Measurements from ENCODE around the gene PSMC2.

PSMC2 gene

DNA sequence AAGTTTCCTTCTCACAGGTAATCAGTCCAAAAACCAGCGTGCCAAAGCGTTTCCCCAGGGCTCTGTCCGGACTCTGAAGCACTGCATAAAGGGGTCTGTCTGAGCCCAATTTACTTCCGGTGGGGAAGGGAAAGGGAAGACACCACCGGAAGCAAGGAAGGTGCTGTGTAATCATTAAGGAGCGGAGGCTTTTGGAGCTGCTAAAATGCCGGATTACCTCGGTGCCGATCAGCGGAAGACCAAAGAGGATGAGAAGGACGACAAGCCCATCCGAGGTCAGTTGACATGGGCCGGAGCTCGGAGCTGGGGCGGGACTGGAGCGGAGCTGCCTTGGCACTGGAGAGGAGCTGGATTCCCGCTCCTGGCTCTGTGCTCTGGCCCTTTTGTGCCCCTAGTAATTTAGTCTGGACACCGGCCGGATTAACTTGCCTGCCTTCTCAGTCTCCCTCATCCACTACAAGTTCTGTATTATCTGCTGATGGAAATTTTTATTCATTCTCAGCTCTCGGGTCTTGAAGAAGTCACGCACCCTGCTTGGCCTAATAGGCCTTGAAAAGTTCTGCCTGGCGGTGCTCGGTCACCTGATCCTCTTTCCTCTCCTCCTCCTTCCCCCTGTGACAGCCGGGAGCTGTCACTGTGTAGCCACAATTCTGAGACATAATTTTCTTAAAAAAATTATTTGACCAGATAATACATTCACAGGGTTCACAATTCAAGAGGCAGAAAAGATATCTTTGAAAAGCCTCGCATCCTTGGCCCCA, at the start of gene PSMC2:
Gene PSMC2 (plus strand): TSS at position 137 of the 761 bp plus-strand sequence. CDS start 69 bp downstream, at position 206.
- peak; percentile 63 for DNase-seq

DNA sequence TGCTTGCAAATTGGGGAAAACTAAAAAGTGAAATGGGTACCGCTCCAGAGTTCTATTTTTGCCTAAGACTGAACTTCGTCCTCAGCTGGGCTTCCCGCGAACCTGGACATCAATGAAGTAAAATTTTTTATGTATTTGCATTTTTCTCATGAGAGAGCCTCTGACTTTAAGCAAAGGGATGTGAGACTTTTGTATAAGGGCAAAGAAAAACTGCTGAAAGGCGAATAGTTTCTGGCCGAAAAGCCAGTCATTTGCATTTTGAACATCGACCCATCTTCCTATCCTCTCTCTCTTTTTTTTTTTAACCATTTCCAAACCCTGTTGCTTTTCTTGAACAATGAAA, 49.6 kb upstream of the PSMC2 start:
- no peak for DNase-seq

DNA sequence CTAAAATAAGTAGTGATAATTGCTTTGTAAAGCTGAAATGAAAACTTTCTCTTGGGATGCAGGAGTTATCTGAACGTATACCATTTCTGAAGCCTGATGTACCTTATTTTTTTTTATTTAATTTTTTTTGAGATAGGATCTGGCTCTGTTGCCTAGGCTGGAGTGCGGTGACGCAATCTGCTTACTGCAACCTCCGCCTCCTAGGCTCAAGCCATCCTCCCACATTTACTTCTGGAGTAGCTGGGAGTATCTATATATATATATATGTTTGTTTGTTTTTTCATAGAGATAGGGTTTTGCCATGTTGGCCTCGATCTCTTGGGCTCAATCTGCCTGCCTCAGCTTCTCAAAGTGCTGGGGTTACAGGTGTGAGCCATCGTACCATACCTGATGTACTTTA, 47.8 kb upstream of the PSMC2 start:
- DNase-seq = no peak

DNA sequence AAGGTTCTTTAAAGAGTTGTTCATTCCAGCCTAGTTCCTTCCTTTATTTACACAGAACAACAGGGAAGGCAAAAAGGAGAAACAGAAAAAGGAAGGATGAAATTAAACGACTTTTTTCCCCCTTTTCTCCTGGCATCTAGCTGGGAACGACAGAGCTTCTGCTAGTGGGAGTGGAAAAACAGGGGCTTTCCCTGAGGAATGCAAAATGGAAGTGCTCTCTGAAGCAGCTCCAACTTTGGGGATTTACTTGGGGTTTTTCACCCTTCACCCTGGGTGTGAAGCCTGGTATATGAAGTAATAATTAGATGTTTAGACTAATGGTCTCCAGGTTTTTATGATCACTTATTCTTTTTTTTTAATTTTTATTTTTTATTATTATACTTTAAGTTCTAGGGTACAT, 46.0 kb upstream of the PSMC2 start:
- DNase-seq = no peak

DNA sequence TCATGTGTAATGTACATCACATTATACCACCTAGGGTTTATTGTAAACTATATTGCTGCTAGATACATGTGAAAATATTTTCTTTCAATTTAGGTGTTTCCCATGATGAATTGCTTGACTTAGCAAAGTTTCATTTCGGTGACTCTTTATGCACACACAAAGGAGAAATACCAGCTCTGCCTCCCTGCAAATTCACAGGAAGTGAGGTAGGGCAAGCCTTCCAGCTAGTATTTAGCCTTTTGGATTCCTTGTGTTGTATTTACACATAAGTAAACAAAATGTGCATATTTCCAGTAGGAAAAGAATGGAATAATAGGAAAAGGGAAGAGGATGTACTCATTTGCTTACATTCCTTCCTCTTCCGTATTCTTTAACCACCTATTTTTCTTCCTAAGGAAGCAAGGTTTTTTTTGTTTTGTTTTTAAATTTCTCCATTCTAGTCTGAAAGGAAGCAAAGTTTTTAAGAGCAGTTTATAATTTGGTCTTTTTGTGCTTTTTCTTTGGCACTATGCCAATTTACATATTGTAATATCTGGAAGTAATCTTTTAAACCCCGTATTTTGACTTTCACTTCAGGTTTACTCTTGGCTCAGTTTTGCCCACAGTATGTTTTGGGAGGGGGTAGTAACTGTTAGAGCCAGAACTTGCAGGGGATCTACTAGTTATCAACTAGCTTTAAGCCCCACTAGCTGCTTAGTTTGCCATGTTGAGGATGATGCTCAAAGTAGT, 39.8 kb upstream of the PSMC2 start:
- no peak for DNase-seq

DNA sequence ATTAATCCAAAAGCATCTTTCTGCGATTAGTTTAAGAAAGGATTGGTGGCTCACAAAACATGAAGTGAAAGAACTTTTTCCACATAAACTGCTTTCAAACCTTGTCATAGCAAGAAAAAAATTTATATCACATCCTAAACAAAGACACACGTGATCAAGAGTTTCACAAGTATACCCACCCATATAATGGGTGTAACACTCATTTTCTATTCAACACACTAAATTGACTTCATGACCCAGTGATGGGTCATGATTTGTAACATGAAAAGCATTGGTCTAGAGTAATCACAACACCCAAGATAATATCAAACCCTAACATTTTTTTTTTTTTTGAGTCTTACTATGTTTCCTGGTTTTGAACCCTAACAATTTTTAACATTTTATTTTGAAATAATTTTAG, 32.6 kb upstream of the PSMC2 start:
- no peak for DNase-seq

DNA sequence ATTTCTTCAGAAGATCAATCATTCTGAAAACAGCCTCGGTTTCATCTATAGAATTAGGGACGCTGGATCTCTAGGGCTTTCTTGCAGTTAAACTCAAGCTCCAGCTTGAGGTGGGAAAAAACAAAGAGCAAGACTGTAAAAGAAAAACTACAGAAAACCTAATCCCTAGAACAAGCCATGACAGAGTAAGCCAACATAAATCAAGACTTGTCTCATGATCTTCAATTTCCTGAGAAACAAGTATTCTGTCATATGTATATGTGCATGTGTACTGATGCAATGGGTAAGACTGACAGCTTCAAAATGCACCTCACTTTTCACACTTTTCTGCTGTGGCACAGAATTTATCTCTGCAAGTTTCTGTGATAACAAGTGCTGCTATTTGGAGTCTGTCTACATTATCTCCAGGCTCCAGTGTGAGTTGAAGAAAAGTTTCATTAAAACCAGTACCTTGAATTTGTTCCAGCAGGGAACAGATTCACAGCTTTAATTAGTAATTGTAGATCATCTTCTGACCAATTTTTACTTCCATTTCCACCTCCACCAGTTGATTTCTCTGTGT, 31.0 kb upstream of the PSMC2 start:
- DNase-seq = no peak

DNA sequence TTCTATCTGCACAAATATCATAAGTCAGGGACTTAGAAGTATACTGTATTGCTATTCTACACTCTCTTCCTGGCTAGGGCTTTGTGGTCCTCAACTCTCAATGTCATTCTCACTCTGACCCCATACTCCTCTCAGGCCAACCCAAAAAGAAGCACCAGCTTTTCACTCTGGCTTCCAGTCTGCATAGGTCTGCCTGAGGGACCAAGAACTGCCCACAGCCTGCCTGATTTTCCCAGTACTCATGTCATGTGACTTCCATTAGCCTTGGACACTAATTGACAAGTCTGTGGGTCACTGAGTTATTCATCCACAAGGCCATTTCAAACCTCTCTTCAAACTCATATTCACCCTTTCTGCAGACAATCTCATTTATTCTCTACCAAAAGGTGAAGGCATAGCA, 30.4 kb upstream of the PSMC2 start:
- DNase-seq = no peak

DNA sequence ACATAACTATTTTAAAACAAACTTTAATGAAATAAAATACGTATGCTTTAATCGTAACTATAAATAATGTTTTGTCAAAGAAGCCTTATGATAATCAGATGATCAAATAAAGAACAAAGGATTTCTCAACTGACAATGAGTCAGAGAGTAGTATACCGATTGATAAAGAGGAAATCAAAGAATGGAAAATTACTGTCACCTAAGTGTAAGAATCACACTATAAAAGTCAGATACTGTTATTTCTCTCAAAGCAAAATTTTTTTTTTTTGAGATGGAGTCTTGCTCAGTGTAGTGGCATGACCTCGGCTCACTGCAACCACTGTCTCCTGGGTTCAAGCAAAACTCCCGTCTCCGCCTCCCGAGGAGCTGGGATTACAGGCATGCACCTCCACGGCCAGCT, 21.7 kb upstream of the PSMC2 start:
- no peak for DNase-seq

DNA sequence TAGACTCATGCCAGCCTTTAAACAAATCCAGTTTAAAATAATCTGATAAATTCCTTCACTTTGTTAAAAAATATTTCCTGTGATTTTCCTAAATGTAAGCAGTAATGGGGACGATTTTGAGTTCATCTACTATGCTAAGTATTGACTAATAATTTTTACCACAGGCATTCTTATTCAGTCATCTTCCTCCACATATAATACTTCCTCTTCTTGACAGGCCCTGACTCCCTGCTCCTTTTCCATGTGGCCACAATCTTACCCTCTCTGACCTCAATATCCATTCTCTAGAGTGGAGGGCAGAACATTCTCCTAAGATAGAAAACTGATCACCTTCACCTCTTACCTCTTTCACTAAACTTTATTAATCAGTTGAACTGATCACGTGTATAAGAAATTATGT, 10.7 kb upstream of the PSMC2 start:
- DNase-seq = no peak

DNA sequence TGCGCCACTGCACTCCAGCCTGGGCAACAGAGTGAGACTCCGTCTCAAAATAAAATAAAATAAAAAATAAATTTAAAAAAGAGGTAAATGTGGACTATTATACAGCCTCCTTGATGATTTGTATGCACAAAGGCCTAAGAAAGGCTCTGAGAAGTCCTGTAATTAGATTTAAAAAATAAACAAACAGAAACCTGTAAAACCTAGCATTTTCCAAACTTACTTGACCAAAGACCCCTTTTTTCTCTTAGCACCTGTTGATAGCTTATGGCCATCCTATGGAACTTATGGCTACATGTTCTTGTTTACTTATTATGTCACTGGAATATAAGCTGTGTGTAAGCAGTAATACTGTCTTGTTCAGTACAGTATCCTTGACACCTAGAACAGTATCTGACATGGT, 8.6 kb upstream of the PSMC2 start:
- no peak for DNase-seq

DNA sequence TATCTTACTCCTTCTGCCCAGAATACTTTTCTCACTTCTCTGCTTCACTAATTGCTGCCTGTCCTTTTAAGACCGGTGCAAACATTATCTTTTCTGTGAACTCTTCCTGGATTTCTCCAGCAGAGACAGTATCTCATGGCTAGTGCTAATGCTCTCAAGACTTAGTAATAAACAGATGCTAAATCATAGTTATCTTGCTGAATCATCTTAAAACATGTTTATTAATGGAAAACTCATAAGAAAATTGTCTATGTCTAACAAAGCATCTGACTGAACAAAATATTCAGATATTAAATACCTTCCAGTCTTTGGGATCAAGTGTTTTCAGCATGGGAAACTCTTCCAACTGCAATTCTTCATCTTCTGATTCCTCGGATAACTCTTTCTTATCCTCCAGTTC, 6.0 kb upstream of the PSMC2 start:
- DNase-seq = no peak

DNA sequence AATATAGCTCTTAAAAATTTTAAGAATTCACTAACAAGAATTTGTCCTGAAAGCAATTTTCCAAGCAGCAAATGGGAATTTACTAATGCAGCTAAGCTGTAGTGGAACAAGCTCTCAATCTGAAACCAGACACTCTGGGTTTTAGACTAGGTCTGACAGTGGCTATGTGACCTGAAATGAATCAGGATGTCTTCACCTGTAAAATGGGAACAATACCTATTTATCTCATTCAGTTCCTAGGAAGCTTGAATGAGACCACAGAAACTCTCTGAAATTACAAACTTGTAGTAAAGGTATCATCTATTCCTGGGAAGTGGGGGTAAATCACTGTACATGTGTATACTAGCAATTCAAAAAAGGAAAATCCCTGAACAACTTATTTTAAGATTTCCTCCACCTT, 4.1 kb upstream of the PSMC2 start:
- DNase-seq = no peak

DNA sequence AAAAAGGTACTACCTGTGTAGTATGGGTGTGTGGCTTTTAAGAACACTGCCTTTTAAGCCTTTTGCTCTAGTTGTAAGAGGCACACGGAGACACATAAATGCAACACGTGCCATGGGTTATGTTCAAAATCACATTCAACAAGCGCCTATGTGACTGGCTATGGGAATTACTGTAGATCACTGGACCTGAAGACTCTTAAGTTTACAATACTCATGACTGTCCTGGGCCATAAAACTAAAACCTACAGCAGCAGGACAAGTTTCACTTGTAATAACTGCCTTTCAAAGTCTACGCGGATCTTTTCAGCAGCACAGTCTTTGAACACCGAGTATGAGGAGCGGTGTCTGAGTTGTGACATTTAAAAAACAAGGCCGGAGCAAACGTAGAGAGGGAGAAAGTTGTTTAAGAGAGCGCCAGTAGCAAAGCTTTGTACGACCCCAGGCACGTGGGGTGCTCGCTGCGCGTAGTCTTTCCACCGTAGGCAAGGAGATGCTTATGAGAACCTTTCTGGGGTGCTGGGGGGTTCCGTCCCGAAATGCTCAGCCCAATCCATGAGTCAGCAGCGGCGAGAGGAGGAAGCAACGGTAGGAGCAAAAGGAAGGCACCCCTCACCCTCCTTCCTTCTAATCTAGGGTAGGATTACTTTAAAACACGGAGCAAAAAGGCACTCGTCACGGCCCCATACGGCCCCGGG, 3.5 kb upstream of the PSMC2 start:
- DNase-seq = no peak

DNA sequence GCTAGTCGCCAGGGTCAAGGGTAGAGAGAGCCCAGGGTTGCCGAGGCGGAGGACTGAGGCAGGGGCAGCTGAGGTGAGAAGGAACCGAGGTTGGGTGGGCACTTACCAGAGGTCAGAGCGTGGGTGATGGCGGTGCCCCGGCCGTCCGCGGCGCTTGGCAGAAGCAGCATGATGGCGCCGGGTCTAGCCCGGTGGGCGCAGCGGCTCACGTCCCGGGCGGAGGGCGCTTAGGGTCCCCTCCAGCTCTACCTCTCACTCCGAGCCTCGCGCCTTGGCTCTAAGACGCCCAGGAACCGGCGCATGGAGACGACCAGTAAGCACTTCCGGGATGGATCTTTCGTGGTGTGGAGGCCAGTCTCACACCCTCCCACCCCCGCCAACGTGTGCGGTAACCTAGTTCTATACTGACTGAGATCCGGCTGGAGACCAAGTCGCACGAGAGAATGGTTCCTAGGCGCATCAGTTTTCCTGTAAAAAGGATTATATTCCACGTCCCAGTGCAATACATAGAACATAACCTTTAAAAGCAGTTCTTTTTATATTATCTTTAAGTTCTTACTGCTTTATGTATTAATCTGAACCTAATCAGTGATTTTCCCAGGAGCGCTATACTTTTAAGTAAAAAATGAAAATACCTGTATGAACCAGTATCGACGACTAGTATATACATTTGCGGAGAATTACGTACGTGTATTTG, 2.8 kb upstream of the PSMC2 start, which contains the start of gene DNAJC2:
Gene DNAJC2 (minus strand): TSS at position 315 of the 697 bp plus-strand sequence. CDS start 145 bp downstream, at position 170.
- DNase-seq = peak; percentile 76

DNA sequence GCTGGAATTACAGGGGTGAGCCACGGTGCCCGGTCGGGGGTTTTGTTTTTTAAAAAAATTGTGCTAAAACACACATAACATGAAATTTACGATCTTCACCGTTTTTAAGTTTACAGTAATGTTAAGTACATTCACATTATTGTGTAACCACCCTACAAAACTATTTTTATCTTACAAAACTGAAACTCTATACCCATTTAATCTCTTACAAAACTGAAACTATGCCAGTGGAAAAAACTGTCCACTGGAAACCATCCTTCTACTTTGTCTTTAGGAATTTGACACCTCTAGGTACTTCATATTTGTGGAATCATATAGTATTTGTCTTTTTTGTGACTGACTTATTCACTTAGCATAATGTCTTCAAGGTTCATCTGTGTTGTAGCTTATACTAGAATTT, 1.0 kb upstream of the PSMC2 start:
- no peak for DNase-seq

DNA sequence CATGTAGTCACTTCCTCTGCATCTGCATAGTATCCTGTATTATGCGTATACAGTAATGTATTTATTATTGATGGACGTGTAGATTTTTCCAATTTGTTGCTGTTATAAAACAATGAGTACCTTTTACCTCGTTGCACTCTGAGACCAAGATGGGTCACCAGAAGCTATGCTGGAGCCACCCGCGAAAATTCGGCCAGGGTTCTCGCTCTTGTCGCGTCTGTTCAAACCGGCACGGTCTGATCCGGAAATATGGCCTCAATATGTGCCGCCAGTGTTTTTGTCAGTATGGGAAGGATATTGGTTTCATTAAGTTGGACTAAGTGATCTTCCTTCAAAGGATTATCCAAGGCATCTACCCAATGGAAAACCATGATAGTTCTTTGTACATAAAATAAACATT, 1.0 kb downstream of the PSMC2 start:
- DNase-seq = no peak

DNA sequence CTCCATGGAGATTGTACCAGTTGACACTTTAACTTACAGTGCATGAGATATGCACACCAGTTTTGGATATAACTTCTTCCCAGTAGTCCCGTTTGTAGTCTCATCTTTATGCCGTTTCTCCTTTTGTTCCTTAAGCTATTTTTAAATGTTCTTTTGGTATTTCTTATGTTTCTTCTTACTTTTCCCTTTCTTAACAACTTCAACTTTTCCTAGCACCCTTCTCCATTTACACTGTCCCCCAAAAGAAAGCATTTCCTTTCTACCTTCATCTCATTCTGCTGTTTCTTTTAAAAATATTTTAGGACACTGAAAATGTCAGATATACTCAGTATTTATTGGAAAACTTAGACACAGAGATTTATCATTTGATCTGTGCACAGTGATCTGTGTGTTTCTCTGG, 1.5 kb downstream of the PSMC2 start:
- no peak for DNase-seq

DNA sequence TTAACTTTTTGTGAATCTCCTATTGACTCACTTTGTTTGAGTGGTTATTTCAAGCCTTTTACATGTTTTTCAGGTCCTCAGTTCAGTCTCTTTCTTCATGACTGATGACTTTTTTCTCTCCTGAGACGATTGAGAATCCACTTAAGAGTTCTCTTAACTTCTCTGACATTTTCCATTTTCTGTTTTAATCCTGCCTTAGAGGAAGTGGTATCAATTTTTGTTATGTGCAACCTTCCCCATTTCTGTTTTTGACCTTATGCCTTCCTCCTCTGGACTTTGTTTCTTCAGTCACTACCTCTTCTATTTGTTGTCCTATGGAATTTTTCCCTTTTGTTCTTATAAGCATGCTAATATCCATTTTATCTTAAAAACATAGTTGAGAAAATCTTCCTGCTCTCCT, 2.4 kb downstream of the PSMC2 start:
- DNase-seq = no peak

DNA sequence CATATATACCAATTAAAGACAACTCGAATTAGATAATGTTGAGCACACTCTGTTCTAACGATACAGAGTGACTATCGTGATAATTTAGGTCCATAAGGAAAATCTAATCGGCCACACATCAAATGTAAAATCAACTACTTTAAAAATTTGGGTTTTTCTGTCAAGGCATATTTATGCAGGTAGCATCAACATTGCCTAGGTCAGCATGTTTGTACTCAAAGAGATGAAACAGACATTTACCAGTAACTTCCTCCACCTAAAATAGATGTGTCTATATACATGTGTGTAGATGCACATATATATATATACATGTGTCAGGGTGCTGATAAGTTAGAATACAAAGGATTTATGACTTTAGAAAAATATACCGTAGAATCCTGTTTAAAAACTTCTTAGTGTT, 22.0 kb downstream of the PSMC2 start:
- no peak for DNase-seq

DNA sequence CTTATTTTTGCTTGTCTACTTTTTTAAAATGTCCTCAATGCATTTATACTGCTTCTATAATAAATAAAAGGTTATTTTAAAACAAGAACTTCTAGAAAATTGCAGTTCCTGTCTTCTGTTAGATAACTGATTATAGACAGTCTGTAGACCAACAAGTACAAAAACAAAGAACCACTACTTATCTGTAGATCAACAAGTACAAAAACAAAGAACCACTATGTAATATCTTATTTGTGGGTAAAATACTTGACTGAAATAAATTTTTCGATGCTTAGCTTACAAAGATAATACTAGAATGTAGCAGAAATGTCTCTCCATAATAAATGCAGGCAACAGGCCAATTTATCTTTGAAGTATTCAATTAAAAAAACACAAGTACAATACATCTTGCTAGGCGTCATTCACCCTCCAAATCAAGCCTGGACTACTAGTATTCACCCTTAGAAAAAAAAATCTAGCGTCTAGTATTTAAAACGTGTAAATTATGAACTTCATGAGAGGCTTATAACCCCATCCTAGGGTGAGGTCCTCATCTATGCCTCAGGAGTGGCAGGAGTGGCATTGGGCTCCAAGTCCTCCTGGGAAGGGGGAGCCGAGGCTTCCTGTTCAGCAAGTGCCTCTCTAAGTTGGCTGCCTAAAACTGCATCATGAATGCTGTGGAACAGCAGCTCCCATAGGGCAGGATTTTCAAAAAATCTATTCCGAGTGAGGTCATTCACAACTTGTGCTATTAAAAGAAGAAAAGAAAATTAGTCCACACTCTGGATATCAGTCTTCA, 26.6 kb downstream of the PSMC2 start:
- DNase-seq = no peak

DNA sequence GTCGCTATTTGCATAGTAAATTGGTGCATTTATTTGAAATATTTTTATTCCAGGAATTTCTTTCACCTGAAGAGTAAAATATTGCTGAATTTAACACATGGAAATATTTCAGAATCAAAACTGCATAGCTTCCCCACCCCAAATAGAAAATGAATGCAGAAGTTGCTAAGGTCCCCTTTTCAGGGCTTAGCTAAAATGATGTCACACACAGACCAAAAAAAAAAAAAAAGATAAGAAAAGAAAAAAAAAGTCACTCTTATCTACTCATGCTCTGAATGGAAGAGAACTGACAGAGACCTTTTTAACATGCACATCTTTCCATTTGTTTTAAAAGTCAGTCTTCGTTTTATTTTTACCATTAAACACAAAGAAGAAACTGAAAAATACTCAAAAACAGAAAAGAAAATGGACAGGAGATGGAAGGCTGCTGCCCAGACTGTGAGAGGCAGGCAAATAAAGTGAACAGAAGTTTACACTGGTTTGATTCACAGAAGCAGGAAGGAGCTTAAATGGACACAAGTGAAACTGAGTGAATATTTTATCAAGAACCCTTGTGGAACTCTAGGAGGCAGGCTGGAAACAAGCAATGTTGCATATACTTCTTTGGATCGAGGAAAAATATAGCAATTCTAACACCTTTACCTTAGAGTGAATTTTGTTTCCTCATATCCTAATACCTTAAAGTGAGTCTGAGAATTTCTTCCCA, 32.0 kb downstream of the PSMC2 start:
- no peak for DNase-seq
